Thyroid gland (tissue), 4 donors: Measurements from ENCODE around the gene SLITRK3. TPM values are rescaled to one million over a fixed set of nuclear protein-coding genes. Genes with fewer than 3 reads are reported as not detected.

Source experiments
- DNase-seq, 2 donors: peaks; one replicate each; pipeline ENCODE4 v3.0.0-alpha.2; 2019
- H3K27ac ChIP-seq, 3 donors: fragments of 200-600 bp; sonication (generic); 1 replicate in 2 of 3; 2 replicates in 1 of 3; pipeline ENCODE4 v1.5.1; 2016 to 2019; ENCODE audit warnings: mild to moderate bottlenecking in 1 of 3, moderate library complexity in 1 of 3
- H3K27me3 ChIP-seq: fragments of 200-600 bp; sonication (generic); one replicate; pipeline ENCODE4 v1.5.1; 2019
- H3K36me3 ChIP-seq, 2 donors: fragments of 200-600 bp; sonication (generic); one replicate each; pipeline ENCODE4 v1.5.1; 2016 to 2019
- H3K4me1 ChIP-seq, 2 donors: fragments of 200-600 bp; sonication (generic); one replicate each; pipeline ENCODE4 v1.5.1; 2017 to 2019
- H3K4me3 ChIP-seq, 3 donors: fragments of 200-600 bp; sonication (generic); replicated peaks in 1 of 3; 1 replicate in 2 of 3; 2 replicates in 1 of 3; pipeline ENCODE4 v1.5.1; 2016; ENCODE audit warnings: mild to moderate bottlenecking in 1 of 3
- H3K9me3 ChIP-seq: fragments of 200-600 bp; sonication (generic); one replicate; pipeline ENCODE4 v1.5.1; 2017
- CTCF ChIP-seq, 6 experiments: fragments of 200-600 bp in 3 of 6; fragments of 450-650 bp in 3 of 6; sonication (generic) in 3 of 6; IDR thresholded peaks; one replicate each; pipeline ENCODE4 v1.5.1; 2016 to 2019; ENCODE audit warnings: antibody characterized with exemption in 6 of 6, mild to moderate bottlenecking in 2 of 6, inconsistent platforms in 1 of 6, moderate library complexity in 1 of 6
- POLR2A ChIP-seq, 2 donors: fragments of 450-650 bp; IDR thresholded peaks; one replicate each; pipeline ENCODE4 v1.6.1; 2017; ENCODE audit warnings: antibody characterized with exemption in 2 of 2, mild to moderate bottlenecking in 2 of 2, moderate library complexity in 1 of 2
- WGBS, 2 donors: methylation state at CpG; one replicate each; pipeline ENCODE4 v1.1.5; 2017; 5-methylcytosine and 5-hydroxymethylcytosine counted together
- intact Hi-C: fragments of 100-400 bp; cut with DNase I; formaldehyde crosslinking; loops from one replicate; pipeline ENCODE4 v1.15.1; 2023
- total RNA-seq, 4 donors: library from RNA; depleted of rRNA; stranded (reverse); fragments of >200 nt; gene quantifications; one replicate each; pipeline ENCODE4 v1.2.3, GENCODE V29; 2016

Gene SLITRK3
- total RNA-seq, 4 donors from 2014 or later: 0.13 to 1.9 (median 0.67) TPM; not detected in 1

- peak in 1 of 2 donors; percentile 20 for DNase-seq
- intact Hi-C loops: no loop called here
- H3K27me3 ChIP-seq: no peaks in the 10 kb centered on the region
- H3K27ac ChIP-seq: no peak overlapping the region
- H3K9me3 ChIP-seq: no peaks in the 10 kb centered on the region
- no peak for TF ChIP-seq CTCF (IDR thresholded peaks at IDR 0.05)
- no peak for TF ChIP-seq POLR2A (IDR thresholded peaks at IDR 0.05)
- no peaks in the 10 kb centered on the region for H3K36me3 ChIP-seq
- peaks cover 0 to 40% of the 10 kb centered on the region in 2 donors for H3K4me1 ChIP-seq
- WGBS, 2 donors: 4 to 5% methylated on average over 18 of the region's 18 CpGs
- H3K4me3 ChIP-seq: peak overlapping the region in 1 of 3 donors; percentile 10
Measured at GRCh38 chr3:165195241-165195639, 944 bp downstream of the SLITRK3 start.

DNA sequence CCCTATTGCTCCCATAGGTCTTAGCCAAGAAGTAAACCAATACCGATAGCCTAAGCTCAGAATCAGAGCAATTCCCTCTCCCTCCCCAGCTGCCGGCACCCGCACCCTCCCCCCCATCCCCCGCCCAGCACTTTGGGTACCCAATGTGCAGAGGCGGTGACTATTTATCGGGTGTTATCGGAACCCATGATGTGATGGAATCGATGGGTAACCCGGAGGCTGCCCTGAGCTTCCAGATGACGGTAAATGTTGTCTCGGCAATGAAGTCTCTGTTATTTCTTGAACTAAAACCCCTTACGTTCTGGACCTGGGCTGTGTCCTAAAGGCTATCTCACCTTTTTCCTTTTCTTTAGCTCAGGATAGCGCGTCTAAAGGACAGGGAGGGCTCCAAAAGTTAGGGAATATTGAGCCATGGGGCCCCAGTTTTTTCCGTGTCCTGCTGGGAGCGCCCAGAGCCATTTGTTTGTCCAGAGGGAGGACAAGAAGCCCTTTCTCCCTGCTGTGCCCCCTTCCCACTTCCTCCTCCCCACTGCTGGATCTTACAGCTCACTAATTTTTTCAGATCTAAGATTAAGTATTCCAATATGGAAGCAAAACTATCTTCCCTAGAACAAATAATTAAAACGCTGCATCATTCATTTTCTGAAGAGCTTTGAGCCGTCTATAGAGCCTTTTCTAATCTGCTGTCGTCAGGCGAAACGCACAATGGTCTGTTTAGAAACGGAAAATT is 1.5 kb downstream of the SLITRK3 start:
- peaks cover 0 to 40% of the 10 kb centered on the region in 2 donors for H3K4me1 ChIP-seq
- TF ChIP-seq CTCF (IDR thresholded peaks at IDR 0.05) (no peak), POLR2A (IDR thresholded peaks at IDR 0.05) (no peak)
- no peaks in the 10 kb centered on the region for H3K9me3 ChIP-seq
- no peaks in the 10 kb centered on the region for H3K36me3 ChIP-seq
- 6 to 10% methylated on average over 20 to 22 of the region's 22 CpGs for WGBS, 2 donors
- H3K27me3 ChIP-seq: no peaks in the 10 kb centered on the region
- no peak overlapping the region for H3K4me3 ChIP-seq
- DNase-seq: no peak
- intact Hi-C loops: no loop called here
- no peak overlapping the region for H3K27ac ChIP-seq

DNA sequence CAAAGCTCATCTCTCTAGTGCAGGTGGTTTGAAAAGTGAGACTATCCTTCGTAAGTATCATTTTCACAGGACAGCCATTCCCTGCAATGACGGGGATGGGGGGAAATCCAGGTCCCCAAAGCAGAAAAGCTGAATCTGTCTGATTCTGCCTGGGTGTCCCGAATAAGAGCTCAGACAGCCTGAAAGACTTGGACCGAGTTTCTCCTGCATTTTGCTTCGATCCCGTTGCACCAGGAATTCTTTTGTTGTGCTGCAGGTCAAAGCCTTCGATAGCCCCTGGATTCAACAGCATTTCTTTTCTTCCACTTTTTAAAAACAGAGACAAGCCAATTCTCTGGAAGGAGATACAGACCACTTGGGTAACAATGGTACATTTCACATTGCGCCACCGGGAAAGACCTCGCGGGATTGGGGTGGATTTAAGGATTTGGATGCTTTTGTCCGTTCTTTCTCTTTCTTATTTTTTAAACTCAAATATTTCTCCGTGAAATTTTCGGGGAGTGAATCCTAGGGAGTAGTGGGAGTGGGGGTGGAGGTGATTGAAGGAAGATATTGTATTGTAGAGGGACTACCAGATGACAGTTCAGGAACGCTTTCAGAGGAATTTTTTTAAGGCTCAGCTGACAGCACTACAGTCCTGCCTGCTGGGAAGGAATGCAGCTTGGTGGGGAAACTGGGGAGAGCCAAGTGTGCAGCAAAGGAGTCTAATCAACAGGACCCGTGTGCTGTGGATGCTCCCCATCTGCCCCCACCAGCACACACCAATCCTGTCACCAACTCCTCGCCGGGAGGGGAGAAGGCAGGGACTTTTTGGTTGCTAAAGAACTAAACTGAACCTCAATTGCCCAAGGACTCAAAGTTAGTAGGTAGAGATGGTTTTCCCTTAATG is 2.6 kb downstream of the SLITRK3 start:
- Histone ChIP-seq H3K9me3 (no peaks in the 10 kb centered on the region), H3K4me1 (peaks cover 0 to 40% of the 10 kb centered on the region in 2 donors), H3K4me3 (no peak overlapping the region), H3K36me3 (no peaks in the 10 kb centered on the region), H3K27ac (no peak overlapping the region), H3K27me3 (no peaks in the 10 kb centered on the region)
- DNase-seq: no peak
- 5 to 8% methylated on average over 18 of the region's 18 CpGs for WGBS, 2 donors
- intact Hi-C loops: no loop called here
- TF ChIP-seq POLR2A (IDR thresholded peaks at IDR 0.05) (no peak), CTCF (IDR thresholded peaks at IDR 0.05) (no peak)

GRCh38 chr3:165192610-165193192 is 3.5 kb downstream of the SLITRK3 start:
- no peaks in the 10 kb centered on the region for H3K36me3 ChIP-seq
- WGBS, 2 donors: 6 to 8% methylated on average over 14 of the region's 14 CpGs
- TF ChIP-seq POLR2A (IDR thresholded peaks at IDR 0.05): no peak
- TF ChIP-seq CTCF (IDR thresholded peaks at IDR 0.05): no peak
- no peak for DNase-seq
- no peaks in the 10 kb centered on the region for H3K27me3 ChIP-seq
- H3K4me3 ChIP-seq: no peak overlapping the region
- H3K9me3 ChIP-seq: no peaks in the 10 kb centered on the region
- peaks cover 0 to 40% of the 10 kb centered on the region in 2 donors for H3K4me1 ChIP-seq
- intact Hi-C loops: no loop called here
- H3K27ac ChIP-seq: no peak overlapping the region
